ENCODE measurements around the gene BICD1. TPM values are rescaled to one million over a fixed set of nuclear protein-coding genes. Genes with fewer than 3 reads are reported as not detected.

BICD1 gene
- total and polyA plus RNA-seq, 4 donors: 6.1 to 22.9 (median 12.8) TPM

DNA sequence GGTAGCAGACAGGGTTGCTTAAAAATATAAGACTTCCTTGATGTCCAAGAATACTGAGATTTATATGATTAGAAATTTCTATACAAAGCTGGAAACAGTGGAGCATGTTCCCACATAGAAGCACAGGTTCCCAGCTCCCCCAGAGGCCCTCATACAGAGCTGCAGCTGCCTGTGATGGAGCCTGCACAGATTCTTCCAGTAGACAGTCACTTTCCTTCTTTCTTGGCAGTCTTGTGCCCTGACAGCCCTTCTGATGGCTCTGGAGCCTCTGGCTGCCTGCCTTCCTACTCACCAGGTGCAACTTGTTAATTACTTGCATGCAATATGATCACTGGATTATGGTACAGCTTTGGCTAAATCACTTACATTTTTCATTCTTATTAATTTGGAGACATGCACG is 44.4 kb downstream of the BICD1 start:
- H3K9ac ChIP-seq (ENCODE audit: insufficient read depth in 1 of 2, low read length in 2 of 2): no peak overlapping the region
- no peaks in the 10 kb centered on the region for H3K36me3 ChIP-seq (ENCODE audit: control insufficient read depth in 4 of 4, insufficient read depth in 4 of 4, low read length in 4 of 4)
- WGBS, 2 donors: 95 to 96% methylated on average over 1 of the region's 1 CpG
- TF ChIP-seq, protein P1, sequence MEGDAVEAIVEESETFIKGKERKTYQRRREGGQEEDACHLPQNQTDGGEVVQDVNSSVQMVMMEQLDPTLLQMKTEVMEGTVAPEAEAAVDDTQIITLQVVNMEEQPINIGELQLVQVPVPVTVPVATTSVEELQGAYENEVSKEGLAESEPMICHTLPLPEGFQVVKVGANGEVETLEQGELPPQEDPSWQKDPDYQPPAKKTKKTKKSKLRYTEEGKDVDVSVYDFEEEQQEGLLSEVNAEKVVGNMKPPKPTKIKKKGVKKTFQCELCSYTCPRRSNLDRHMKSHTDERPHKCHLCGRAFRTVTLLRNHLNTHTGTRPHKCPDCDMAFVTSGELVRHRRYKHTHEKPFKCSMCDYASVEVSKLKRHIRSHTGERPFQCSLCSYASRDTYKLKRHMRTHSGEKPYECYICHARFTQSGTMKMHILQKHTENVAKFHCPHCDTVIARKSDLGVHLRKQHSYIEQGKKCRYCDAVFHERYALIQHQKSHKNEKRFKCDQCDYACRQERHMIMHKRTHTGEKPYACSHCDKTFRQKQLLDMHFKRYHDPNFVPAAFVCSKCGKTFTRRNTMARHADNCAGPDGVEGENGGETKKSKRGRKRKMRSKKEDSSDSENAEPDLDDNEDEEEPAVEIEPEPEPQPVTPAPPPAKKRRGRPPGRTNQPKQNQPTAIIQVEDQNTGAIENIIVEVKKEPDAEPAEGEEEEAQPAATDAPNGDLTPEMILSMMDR (IDR thresholded peaks at IDR 0.05; ENCODE audit: control extremely low read depth, extremely low read depth): no peak
- DNase-seq (no peak), ATAC-seq (ENCODE audit: insufficient read depth, low FRiP score) (no peak)
- H3K4me1 ChIP-seq (ENCODE audit: control insufficient read depth in 5 of 5, insufficient read depth in 5 of 5, low read length in 5 of 5): peaks cover 0 to 3% (median 0%) of the 10 kb centered on the region in 5 donors
- H3K27me3 ChIP-seq (ENCODE audit: control insufficient read depth in 3 of 3, insufficient read depth in 3 of 3, low read length in 2 of 3): no peaks in the 10 kb centered on the region
- H3K27ac ChIP-seq (ENCODE audit: low read depth in 1 of 2, low read length in 1 of 2): no peak overlapping the region
- no peak overlapping the region for H3K4me3 ChIP-seq
- peaks cover 0 to 4% (median 0%) of the 10 kb centered on the region in 4 donors for H3K9me3 ChIP-seq (ENCODE audit: control insufficient read depth in 4 of 4, insufficient read depth in 3 of 4, low read length in 3 of 4)

DNA sequence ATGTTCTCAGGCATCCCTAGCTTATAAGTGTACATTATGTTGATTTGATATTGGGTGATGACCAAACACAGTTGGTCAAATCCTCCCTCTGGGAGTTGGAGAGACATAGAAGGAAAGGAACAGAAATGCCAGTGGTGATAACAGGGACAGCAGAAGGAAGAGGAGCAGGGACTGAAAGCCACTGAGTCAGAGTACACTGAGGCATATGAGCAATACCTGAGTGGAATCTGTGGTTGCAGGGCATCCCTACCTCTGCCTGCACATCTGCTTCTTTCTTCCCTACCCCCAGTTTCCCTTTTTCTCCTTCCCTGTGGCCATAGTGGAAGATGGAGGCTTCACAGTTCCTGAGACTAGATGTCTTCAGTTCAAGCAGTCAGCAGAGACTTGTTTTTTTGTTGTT is 44.9 kb downstream of the BICD1 start:
- H3K36me3 ChIP-seq (ENCODE audit: control insufficient read depth in 4 of 4, insufficient read depth in 4 of 4, low read length in 4 of 4): no peaks in the 10 kb centered on the region
- H3K4me1 ChIP-seq (ENCODE audit: control insufficient read depth in 5 of 5, insufficient read depth in 5 of 5, low read length in 5 of 5): peaks cover 0 to 4% (median 0%) of the 10 kb centered on the region in 5 donors
- H3K4me3 ChIP-seq: no peak overlapping the region
- TF ChIP-seq, protein P1 (IDR thresholded peaks at IDR 0.05; ENCODE audit: control extremely low read depth, extremely low read depth): no peak
- no peaks in the 10 kb centered on the region for H3K27me3 ChIP-seq (ENCODE audit: control insufficient read depth in 3 of 3, insufficient read depth in 3 of 3, low read length in 2 of 3)
- peaks cover 0 to 4% (median 0%) of the 10 kb centered on the region in 4 donors for H3K9me3 ChIP-seq (ENCODE audit: control insufficient read depth in 4 of 4, insufficient read depth in 3 of 4, low read length in 3 of 4)
- ATAC-seq (ENCODE audit: insufficient read depth, low FRiP score): no peak
- no peak for DNase-seq
- no peak overlapping the region for H3K27ac ChIP-seq (ENCODE audit: low read depth in 1 of 2, low read length in 1 of 2)
- H3K9ac ChIP-seq (ENCODE audit: insufficient read depth in 1 of 2, low read length in 2 of 2): no peak overlapping the region

- Histone ChIP-seq H3K9ac (ENCODE audit: insufficient read depth in 1 of 2, low read length in 2 of 2) (no peak overlapping the region), H3K4me3 (no peak overlapping the region), H3K4me1 (ENCODE audit: control insufficient read depth in 5 of 5, insufficient read depth in 5 of 5, low read length in 5 of 5) (peaks cover 0 to 4% (median 0%) of the 10 kb centered on the region in 5 donors), H3K27ac (ENCODE audit: low read depth in 1 of 2, low read length in 1 of 2) (no peak overlapping the region), H3K27me3 (ENCODE audit: control insufficient read depth in 3 of 3, insufficient read depth in 3 of 3, low read length in 2 of 3) (no peaks in the 10 kb centered on the region), H3K36me3 (ENCODE audit: control insufficient read depth in 4 of 4, insufficient read depth in 4 of 4, low read length in 4 of 4) (no peaks in the 10 kb centered on the region), H3K9me3 (ENCODE audit: control insufficient read depth in 4 of 4, insufficient read depth in 3 of 4, low read length in 3 of 4) (no peaks in the 10 kb centered on the region)
- TF ChIP-seq, protein P1 (IDR thresholded peaks at IDR 0.05; ENCODE audit: control extremely low read depth, extremely low read depth): no peak
- DNase-seq: peak in 1 of 3 donors; percentile 21
- 71 to 89% methylated on average over 3 of the region's 3 CpGs for WGBS, 2 donors
- no peak for ATAC-seq (ENCODE audit: insufficient read depth, low FRiP score)
Observed at GRCh38 chr12:32155041-32155440, 48.4 kb downstream of the BICD1 start.

DNA sequence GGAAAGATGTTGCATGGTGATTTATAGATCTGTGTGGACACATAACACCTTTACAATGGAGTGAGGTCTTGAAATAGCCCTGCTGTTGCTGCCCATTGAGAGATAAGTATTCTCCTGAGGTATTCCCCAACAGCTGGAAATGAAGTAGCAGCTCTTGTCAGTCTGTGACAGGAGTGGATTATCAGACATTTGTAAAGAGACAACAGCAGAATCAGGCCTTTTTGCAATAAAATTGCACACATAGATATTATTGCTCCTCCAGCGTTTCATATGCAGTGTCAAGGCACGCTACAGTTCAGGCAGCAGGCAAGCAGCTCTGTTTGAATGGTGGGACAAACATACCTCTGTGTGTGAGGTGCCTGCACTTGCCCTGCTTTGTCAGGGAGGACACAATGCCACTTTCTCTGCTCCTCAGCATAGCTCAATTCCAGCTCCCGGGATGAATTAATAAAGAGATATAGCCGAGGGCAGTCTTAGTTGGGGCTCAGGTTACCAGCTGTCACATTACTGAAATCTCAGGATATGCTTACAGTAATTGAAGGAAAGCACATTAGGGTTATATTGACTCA is 49.4 kb downstream of the BICD1 start:
- no peak overlapping the region for H3K27ac ChIP-seq (ENCODE audit: low read depth in 1 of 2, low read length in 1 of 2)
- peak in 1 of 3 donors; percentile 10 for DNase-seq
- TF ChIP-seq, protein P1 (IDR thresholded peaks at IDR 0.05; ENCODE audit: control extremely low read depth, extremely low read depth): no peak
- ATAC-seq (ENCODE audit: insufficient read depth, low FRiP score): no peak
- no peaks in the 10 kb centered on the region for H3K36me3 ChIP-seq (ENCODE audit: control insufficient read depth in 4 of 4, insufficient read depth in 4 of 4, low read length in 4 of 4)
- no peak overlapping the region for H3K4me3 ChIP-seq
- H3K4me1 ChIP-seq (ENCODE audit: control insufficient read depth in 5 of 5, insufficient read depth in 5 of 5, low read length in 5 of 5): peaks cover 0 to 4% (median 0%) of the 10 kb centered on the region in 5 donors
- no peaks in the 10 kb centered on the region for H3K27me3 ChIP-seq (ENCODE audit: control insufficient read depth in 3 of 3, insufficient read depth in 3 of 3, low read length in 2 of 3)
- H3K9me3 ChIP-seq (ENCODE audit: control insufficient read depth in 4 of 4, insufficient read depth in 3 of 4, low read length in 3 of 4): no peaks in the 10 kb centered on the region
- 75 to 76% methylated on average over 4 of the region's 4 CpGs for WGBS, 2 donors
- H3K9ac ChIP-seq (ENCODE audit: insufficient read depth in 1 of 2, low read length in 2 of 2): no peak overlapping the region

Measured in lung (tissue), 12 donors.